ENCODE measurements around the gene ARRDC3.
"Not testable (repeated sequence)": the region's sequence is repeated elsewhere in the genome, so short reads cannot be mapped to it uniquely, and the experiment has no call there.

Gene ARRDC3

DNA sequence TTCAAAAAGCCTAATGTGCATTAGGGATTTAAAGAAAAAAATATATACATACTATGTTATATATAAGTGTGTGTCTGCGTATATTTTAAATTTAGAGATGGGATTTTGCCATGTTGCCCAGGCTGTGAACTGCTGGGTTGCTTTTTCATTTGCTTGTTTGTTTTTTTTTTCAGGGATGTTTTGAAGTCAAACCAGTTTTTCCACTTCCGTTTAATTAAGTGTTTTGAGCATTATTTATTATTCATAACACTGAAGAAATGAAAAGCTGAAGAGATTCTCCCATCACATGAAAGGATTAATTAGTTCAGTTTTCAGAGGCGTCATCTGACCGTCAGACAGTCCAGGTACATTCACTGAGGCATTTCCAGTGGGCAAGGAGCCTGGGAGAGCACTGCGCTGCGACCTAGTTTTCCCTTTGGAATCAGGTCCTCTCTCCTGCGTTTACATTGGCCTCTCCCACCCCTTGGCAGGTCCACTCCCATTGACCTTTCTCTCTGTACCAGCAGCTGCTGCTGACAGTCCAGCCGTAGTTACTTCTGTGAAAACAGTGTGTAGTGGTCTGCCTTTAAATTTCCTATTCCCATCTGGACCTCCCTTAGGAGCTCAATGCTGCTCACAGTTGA lies 26.0 kb downstream of the ARRDC3 start:
- DNase-seq = no peak

DNA sequence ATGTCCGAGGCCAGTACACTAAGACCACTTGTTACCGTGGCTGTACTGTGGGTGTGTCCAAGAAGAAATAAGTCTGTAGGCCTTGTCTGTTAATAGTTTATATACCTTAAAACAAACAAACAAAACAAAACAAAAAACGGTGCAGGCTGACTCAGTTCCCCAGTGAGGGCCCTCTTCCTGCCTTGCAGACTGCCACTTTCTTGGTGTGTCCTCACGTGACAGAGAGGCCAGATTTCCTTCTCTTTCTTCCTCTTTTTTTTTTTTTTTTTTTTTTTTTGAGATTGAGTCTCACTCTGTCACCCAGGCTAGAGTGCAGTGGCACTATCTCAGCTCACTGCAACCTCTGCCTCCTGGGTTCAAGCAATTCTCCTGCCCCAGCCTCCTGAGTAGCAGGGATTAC lies 28.2 kb downstream of the ARRDC3 start:
- not testable (repeated sequence) for DNase-seq

DNA sequence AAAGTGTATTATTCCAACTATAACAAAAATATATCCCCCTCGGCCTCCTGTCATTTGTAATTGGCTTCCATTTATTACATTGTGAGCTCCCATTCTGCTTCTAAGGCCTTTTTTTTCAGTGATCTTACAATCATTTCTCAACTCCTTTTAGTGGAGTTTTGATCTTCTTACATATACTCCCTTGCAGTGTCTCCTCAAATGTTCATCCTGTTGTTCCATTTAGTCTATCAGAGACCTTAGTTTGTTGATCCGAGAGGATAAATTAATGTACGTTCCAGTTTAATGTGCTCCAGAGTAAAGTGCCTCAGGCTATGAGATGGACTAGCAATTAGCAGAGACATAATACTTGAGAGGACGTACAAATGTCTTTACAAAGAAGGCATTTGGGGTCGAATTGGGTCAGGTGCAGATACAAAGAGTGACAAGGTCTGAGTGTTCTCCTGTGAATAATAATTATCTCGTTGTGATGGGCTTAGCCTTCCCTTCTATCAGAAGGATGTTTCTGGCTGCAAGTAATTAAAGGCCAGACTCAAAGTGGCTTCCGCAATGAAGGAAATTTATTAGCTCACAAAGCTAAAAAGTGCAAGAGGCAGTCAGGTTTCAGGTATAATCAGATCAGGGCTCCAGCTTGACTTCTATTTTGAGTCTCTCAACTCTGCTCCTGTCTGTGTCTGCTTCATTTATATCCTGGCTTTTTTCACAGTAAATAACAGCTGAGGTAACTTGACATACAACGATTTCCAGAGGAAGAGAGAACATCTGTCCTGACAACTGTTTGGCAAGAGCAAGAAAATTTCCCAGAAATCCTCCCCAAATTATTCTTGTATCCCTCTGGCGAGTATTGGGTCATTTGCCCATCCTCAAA lies 30.1 kb downstream of the ARRDC3 start:
- no peak for DNase-seq

DNA sequence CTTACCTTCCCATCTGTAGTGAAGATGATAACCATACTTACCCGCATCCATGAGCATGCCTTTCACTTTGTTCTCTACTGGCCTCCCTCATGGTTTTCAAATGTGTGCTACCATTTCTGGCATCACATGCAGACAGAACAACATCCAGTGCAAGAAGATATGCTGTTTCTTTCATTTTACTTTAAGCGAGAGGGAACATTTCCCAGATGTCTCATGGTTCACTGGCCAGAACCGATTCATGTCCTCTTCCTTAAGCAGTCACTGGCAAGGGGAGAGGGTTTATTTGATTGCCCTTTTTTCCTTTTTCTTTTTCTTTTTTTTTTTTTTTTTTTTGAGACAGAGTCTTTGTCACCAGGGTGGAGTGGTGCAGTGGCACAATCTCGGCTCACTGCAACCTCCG lies 37.7 kb downstream of the ARRDC3 start:
- no peak for DNase-seq

DNA sequence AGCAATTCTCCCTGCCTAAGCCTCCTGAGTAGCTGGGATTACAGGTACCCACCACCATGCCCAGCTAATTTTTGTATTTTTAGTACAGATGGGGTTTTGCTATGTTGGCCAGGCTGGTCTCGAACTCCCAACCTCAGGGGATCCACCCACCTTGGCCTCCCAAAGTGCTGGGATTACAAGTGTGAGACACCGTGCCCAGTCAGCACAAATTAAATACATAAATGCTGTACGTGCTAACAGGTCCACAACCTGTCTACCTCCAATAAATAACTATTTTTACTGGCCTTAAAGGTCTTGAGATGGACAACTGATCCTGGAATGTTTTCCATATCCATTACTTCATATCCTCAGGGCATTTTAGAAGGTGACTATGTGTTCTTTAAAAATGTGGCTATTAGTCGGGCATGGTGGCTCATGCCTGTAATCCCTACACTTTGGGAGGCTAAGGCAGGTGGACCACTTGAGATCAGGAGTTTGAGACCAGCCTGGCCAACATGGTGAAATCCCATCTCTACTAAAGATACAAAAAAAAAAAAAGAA lies 38.4 kb downstream of the ARRDC3 start:
- not testable (repeated sequence) for DNase-seq

DNA sequence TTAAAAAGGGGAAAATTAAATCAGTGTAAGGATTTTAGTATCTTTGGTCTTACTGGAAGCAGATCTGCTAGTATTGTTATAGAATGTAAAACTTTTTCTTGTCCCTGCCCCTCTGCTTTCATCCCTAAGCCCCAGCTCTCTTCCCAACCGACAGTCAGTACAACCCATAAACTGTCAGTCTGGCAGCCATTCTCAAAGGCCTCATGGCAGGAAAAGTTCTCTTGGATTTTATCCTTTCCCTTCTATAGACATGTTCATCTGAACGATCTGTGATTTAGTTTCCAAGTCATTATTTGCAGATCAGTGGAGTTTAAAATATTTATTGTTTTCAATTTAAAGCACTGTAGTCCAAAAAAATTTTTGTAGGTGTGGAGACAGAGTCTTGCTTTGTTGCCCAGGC lies 39.2 kb downstream of the ARRDC3 start:
- DNase-seq = no peak

DNA sequence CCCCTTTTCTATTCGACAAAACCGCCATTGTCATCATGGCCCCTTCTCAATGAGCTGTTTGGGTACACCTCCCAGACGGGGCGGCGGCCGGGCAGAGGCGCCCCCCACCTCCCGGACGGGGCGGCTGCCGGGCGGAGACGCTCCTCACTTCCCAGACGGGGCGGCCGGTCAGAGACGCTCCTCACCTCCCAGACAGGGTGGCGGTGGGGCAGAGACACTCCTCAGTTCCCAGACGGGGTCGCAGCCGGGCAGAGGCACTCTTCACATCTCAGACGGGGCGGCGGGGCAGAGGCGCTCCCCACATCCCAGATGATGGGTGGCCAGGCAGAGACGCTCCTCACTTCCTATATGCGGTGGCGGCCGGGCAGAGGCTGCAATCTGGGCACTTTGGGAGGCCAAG lies 40.2 kb downstream of the ARRDC3 start:
- DNase-seq = not testable (repeated sequence)

DNA sequence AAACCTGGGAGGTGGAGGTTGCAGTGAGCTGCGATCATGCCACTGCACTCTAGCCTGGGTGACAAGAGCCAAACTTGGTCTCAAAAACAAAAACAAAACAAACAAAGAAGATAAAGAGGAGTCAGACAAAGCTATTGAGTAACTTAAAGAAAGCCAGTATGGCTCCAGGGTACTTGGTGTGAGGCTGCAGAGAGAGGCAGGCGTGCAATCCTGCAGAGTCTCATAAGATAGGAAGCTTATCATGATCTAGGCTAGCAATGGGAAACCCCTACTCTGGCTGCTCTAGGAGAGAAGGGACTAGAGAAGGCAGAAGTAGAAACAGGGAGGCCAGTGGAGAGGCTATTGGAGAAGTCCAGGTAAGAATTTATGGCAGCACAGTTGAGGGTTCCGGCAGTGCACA lies 42.0 kb downstream of the ARRDC3 start:
- no peak for DNase-seq

DNA sequence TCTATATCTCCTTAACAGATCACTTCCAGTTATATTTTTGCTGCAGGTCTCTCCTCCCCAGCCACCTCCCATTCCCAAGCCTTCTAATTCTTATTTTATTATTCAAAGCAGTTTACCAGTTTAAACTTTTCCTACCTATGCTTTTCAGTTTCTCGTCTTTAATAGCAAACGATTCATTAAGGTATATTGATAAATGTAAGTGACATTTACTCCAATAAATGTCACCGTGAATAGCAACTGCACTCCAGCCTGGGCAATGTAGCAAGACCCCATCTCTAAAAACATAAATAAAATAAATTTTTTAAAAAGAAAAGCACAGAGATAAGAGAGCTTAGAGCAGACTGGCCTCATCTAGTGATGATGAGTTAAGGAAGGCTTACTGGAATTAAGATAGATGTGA lies 42.6 kb downstream of the ARRDC3 start:
- DNase-seq = no peak

DNA sequence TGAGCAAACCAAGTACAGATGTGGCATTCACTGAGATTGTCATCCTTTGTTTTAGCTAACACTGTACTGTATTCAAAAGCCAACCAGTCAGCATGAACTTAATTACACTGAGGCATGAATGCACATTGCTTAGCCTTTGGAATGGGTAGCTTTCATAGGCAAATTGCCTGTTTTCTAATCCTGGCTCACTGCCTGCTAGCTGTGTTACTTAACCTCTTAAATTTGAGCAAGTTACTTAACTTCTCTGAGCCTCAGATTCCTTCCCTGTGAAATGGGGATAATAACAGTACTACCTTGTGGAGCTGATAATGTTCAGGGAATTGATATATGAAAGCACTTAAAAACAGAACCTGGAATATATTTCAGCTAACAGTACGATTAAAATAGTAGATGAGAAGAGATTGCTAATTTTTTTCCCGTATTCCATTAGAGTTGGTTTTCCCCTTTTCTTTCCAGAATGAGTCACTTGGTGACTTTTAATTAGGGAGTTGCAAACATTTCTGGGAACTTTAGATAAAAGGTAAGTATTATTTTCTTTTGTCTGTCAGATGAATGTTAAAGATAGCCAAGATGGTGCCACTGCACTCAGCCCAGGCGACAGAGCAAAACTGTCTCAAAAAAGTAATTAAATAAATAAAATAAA lies 43.9 kb downstream of the ARRDC3 start:
- no peak for DNase-seq

DNA sequence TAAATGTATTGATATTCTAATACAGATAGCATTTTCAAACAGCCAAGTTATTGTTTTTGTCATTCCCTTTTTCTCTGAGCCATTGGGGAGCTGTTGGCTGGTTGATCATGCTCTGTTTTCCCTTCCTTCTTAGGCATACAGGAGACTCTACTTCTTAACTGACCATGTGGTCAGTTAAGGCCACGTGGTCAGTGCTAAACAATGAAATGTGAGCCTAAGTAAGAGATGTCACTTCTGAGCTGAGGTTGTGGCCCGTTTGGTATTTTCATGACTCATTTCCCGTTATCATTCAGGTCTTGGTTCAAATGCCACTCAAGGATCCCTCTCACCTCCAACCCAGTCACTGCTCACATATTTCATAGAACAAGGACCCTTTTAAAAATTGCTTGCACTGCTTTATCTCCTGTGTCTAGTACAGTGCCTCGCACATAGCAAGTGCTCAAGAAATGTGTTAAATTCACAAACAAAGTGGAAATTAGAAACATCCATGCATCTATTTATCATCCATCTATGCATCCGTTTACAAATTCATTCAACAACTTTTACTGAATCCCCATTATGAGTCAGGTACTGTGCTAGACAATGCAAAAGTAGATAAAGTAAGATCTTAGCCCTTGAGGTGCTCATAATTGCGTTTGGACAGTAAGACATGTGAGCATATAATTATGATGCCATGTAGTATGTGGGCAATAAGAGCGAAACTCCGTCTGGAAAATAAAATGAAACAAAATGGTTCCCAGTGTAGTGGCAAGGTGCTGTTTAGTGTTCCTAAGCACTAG lies 50.7 kb downstream of the ARRDC3 start:
- DNase-seq = no peak

DNA sequence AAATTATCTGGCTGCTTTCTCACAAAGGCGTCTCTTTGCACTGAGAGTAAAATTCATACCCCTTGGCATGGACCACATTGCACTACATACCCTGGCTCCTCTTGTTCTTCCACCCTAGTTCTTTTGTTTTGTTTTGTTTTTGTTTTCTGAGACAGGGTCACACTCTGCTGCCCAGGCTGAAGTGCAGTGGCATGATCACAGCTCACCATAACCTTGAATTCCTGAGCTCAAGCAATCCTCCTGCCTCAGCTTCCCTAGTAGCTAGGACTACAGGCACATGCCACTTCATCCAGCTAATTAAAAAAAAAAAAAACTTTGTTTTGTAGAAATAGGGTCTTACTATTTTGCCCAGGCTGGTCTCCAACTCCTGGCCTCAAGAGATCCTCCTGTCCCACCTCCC lies 51.4 kb downstream of the ARRDC3 start:
- DNase-seq = no peak

DNA sequence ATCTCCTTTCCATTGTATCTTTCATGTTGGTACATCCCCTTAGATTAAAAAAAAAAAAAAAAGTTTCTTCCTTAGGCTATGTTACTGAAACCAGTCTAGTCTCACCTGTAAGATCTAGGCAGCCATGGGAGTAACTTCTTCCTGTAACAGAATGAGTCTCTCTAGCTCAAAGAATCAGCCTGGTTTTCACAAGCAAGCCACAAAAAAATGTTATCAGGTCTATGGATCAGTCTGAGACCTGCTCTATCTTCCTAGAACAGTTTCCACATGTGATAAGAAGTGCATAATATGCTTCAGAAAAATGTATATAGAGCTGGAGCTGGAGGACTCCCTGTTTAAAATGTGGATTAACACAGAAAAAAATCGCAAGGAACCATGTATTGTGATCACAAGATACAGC lies 53.8 kb downstream of the ARRDC3 start:
- no peak for DNase-seq

DNA sequence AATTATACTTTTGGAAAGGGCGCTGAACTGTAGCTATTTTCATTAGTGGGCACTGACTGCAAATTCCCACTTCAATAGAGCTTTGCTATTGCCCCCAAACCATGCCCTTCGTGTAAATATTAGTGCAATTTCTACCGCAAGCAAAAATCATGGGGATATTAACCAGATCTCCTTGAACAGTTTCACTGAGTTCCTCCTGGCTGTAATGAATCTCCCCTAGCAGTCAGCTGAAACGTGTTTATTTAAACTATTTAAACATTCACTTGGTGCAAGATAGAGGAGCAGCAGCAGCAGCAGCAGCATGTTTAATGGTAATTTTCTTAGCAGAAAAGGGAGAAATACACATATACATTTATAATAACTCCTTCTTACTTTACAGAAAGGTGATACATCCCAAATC lies 54.4 kb downstream of the ARRDC3 start:
- DNase-seq = no peak

DNA sequence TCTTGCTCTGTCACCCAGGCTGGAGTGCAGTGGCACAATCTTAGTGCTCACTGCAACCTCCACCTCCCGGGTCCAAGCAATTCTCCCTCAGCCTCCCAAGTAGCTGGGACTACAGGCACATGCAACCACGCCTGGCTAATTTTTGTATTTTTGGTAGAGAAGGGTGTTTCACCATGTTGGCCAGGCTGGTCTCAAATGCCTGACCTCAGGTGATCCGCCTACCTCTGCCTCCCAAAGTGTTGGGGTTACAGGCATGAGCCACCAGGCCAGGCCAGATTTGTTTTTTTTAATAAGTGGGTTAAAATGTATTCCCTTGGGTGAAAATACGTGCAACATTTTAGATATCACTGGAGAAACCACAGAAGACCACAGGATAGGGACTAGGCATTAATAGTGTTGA lies 60.1 kb downstream of the ARRDC3 start:
- not testable (repeated sequence) for DNase-seq

DNA sequence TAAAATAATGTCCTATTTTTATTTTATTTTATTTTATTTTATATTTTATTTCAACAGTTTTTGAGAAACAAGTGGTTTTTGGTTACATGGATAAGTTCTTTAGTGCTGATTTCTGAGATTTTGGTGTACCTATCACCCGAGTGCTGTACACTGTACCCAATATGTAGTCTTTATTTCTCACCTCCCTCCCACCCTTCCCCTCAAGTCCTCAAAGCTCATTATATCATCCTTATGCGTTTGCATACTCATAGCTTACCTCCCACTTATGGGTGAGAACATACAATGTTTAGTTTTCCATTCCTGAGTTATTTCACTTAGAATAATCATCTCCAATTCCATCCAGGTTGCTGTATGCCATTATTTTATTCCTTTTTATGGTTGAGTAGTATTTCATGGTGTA lies 63.5 kb downstream of the ARRDC3 start:
- DNase-seq = no peak

DNA sequence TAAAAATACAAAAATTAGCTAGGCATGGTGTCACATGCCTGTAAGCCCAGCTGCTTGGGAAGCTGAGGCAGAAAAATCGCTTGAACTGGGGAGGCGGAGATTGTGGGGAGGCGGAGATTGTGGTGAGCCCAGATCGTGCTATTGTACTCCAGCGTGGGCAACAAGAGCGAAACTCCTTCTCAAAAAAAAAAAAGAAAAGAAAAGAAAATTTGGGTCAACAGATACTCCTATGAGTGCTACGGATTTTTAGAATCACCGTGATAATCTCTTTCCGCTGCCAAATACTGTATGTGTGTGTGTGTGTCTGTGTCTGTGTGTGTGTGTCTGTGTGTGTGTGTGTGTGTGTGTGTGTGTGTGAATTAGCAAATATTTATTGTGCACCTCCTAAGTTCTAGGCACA lies 64.4 kb downstream of the ARRDC3 start:
- DNase-seq = no peak

Data from activated naive CD4-positive, alpha-beta T cell (primary cell).